Activated gamma-delta T cell treated with anti-CD3 and anti-CD28 coated beads, Interleukin-2, amount 50 U/mL, for 16 hours (primary cell): Measurements from ENCODE around the gene UBAP2L.
"Not testable (repeated sequence)": the region's sequence is repeated elsewhere in the genome, so short reads cannot be mapped to it uniquely, and the experiment has no call there.

Experiments
- DNase-seq: peaks from one replicate; pipeline ENCODE4 v3.0.0-alpha.2; 2020; ENCODE audit warnings: low read depth

UBAP2L gene

DNA sequence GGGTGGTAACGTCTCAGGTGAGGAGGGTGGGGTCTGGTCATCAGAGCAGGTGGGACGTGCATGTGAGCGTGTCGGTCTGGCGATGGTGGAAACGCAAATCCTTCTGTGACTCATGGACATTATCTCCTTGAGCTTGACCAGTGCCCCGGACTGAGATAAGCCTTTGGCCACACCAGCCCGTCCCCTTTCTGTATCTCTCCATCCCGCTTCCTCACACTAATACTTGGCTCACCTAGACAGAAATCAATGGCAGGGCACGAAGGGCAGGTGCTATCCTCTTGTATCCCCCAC lies 92.3 kb downstream of the UBAP2L start:
- no peak for DNase-seq

- not testable (repeated sequence) for DNase-seq
Measured at GRCh38 chr1:154314226-154314625, 93.5 kb downstream of the UBAP2L start.

DNA sequence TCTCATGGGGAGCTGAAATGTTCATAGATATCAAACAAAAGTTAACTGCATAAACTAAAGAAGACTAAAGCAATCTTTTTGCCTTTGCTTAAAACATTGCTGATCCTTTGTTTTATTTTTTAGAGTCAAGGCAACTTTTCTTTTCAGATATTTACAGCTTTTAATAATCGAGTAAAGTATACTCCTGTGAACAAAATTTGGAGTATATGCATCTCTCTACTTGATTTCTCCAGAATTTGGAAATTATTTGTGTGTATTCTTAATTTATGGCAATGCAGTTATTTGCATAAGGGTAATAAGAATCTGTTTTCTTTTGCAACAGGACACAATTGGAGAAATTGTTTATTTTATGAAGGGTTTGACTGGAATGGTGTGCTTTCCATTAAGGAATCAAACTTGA lies 95.9 kb downstream of the UBAP2L start:
- DNase-seq = no peak

- no peak for DNase-seq
Measured at GRCh38 chr1:154318386-154318785, 97.6 kb downstream of the UBAP2L start.
